ELR (cell line): ENCODE data around the gene FLNB.

Experiments
- DNase-seq: peaks from one replicate; pipeline ENCODE4 v3.0.0-alpha.2; 2015; ENCODE audit warnings: low read depth

FLNB gene

DNA sequence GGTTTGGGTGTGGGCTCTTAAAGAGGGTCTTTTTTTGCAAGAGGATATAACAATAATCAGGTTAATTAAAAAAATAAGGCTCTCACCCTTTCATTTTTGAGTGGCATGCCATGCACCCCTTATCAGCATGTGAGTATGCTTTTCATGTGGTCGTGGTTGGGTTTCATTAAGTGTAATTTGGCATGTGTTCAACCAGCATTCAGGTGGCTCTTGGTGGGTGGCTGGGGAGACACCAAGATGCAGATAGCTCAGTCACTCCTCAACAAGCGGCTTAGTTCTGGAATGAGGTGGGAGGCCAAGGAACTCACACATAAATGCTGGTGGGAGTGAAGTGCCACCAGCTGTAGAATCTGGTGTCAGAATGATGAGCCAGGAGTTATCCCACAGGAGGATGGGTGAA lies 66.8 kb downstream of the FLNB start:
- no peak for DNase-seq

GRCh38 chr3:58077596-58078285 lies 69.5 kb downstream of the FLNB start:
- no peak for DNase-seq

GRCh38 chr3:58078610-58079009 lies 70.4 kb downstream of the FLNB start:
- no peak for DNase-seq

GRCh38 chr3:58079773-58080172 lies 71.6 kb downstream of the FLNB start:
- DNase-seq: no peak

DNA sequence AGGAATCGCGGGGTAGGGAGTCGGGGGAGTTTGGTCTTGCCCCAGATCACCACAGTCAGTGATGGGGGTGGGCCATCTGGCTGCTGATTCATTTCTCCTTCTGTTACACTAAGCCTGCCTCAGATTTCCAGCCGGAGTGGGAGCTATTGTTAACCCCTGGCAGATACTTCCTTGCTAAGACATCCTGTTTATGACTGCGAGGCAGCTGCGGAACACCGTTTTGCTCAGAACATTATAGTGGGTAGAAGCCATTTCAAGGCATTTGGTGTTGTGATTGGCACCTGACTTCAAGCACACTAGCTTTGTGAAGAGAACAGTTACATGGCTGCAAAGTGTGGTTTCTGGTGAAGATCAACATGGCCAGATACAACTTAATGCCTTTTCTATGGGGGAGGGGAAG lies 73.8 kb downstream of the FLNB start:
- DNase-seq: peak; percentile 50

DNA sequence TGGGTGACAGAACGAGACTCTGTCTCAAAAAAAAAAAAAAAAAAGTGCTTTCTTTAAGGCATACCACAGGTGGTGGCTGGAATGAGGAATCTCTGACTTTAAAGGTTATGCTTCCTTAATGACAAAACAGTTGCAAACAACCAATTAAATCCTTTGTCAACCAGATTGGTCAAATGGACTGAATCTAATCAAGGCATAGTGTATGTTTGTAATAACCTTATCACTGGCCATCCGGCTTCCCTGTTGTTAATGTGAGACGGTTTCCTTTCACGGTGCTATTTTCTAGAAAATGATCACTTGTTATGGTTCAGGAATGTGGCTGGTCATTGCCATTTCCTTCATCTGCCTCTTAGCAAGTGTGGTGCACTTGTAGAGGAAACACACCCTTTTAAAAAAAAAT lies 75.9 kb downstream of the FLNB start:
- peak; percentile 29 for DNase-seq

DNA sequence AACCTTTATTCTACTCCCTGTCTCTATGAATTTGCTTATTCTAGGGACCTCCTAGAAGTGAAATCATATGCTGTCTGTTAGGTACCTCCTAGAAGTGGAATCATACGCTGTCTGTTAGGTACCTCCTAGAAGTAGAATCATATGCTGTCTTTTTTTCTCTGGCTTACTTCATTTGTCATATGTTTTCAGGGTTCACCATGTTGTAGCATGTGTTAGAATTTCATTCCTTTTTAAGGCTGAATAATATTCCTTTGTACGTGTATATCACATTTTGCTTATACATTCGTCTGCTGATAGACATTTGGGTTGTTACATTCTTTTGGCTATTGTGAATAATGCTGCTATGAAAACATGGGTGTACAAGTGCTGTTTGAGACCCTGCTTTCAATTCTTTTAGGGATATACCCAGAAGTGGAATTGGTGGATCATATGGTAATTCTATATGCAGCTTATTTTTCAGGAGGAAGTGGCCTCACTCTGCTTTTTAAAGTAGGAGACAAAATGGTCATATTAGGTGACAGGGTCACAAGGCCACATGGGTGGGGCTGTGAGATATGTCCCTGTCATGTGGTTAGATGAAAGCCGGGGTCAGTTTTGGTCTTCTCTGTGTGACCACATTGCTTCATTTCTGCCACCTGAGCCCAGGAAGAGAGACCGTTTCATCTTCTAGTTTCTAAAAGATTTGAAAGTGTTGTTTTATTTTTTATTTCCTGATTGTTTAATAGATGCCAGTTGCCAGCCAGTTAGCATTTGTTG lies 76.7 kb downstream of the FLNB start:
- DNase-seq: no peak

DNA sequence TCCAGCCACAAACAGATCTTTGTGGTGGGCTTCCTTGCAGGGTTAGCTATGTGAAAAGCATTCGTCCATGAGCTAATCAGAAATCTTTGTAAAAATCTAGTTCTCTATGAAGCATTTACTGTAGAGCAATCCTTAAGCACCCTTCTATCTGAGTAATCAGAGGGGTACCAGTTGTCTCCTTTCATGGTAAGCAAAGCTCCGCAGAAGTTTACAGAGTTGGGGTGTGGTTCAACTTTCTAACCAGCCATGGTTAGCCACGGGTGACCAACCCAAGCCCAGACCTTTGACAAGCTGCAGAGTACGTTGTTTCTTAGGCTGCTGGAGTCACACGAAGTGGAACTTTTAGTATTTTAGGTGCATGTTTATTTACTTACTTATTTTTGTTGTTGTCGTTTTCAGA lies 77.4 kb downstream of the FLNB start:
- DNase-seq: no peak

DNA sequence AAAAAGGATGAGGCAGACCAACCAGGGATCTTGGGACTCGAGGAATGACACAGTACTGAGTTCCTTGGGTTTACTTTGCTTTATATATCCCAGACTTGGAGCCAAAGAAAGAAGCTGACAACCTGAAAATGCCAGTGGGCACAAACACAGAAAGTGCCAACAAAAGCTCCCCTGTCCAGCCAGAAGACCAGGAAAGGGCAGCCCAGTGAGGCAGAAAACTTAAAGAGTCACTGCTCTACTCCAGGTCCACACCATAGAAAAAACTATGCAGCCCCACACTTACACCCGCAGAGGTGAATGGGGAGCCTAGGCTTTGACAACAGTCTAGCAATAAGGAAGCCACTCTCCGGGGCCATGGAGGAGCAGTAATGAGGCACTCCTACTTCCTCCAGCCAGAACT lies 80.3 kb downstream of the FLNB start:
- no peak for DNase-seq

GRCh38 chr3:58090351-58090750 lies 82.1 kb downstream of the FLNB start:
- DNase-seq: peak; percentile 74

DNA sequence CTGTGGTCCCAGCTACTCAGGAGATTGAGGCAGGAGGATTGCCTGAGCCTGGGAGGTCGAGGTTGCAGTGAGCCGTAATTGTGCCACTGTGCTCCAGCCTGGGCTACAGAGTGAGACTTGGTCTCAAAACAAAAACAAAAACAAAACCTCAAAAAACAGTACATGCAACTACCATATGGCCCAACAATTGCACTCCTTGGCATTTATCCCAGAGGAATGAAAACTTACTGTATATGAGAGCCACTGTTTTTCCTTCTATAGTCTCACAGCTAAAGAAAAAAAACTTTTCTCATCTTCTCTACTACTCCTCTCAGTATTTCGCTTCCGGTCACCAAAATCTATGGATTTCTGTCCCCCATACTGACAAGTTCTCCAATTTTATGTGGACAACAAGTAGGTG lies 84.3 kb downstream of the FLNB start:
- peak; percentile 12 for DNase-seq

GRCh38 chr3:58093574-58094195 lies 85.5 kb downstream of the FLNB start:
- peak; percentile 94 for DNase-seq

GRCh38 chr3:58094657-58095056 lies 86.4 kb downstream of the FLNB start:
- DNase-seq: no peak

GRCh38 chr3:58095603-58096138 lies 87.4 kb downstream of the FLNB start:
- DNase-seq: no peak

DNA sequence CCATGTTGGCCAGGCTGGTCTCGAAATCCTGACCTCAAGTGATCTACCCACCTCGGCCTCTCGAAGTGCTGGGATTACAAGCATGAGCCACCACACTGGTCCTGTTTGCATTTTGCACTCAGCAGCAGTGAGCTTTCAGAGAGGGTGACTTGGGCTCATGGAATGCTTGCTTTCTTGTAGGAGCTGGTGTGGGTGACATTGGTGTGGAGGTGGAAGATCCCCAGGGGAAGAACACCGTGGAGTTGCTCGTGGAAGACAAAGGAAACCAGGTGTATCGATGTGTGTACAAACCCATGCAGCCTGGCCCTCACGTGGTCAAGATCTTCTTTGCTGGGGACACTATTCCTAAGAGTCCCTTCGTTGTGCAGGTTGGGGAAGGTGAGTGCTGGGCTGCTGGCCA lies 90.3 kb downstream of the FLNB start:
- DNase-seq: no peak

DNA sequence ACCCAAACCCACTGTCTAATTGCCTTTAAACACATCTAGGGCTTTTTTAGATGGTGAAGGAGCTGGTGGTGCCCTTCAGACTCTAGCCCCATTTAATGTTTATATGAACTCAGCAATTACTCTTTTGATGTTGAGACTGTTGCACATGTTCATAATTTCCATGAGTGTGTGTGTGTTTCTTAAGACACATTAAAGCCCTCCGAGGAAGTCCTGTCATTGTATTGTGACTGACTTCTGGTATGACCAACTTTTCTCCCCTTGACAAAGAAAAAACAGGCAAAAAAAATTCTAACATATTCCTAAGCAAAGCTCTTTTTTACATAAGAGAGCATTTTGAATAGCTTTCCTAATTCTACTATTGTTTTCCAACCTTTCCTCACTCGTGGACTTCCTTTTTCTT lies 91.6 kb downstream of the FLNB start:
- DNase-seq: no peak

DNA sequence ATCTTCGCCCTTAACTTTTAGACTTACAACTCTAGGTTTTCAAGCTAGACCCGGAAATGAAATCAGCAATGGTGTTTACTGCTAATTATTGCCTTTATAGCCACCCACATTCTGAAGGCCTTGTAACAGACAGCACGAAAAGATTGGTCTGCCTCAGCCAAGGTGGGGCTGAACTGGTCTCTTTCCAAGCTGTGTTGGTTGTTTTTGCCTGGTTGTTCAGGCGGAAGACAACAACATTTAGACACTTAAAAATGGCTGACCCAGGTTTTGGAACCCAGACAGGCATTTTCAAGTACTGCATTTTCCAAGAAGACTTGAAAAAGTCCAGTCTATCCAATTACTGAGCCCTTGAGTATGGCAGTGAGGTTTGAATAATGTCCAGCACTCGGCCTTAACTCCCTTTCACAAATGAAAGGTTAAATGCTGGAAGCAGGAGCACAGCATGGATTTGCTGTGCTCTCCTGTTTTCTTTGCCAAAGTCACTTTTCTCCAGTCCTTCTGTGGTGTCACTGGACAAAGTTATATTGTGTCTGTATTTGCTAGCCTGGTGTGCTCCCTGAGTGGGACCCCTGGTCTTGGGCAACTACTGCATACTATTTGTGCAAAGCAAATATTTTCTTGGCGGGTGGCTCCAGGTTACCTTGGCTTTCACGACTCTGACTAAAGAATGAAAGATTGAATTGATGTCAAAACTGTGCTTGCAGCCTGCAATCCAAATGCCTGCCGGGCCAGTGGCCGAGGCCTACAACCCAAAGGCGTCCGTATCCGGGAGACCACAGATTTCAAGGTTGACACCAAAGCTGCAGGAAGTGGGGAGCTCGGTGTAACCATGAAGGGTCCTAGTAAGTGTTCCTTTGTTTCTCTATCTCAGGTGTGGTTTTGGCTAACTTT lies 93.5 kb downstream of the FLNB start:
- DNase-seq: no peak

DNA sequence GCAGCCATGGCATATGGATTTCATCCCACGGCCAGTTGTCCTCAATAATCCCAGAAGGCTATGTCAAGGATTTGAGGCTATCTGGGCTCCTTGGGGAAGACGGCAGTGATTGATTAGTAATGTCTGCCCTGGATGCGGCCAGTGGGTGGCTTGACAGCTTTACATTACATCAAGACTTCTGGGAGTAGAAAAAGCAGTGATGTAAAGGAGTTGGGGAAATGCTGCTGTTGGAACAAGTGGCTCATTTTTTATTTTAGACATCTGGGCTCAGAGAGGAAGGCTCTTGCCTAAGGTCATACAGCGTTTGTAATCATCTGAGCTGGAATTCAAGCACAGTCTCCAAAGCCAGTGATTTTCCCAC lies 94.1 kb downstream of the FLNB start:
- DNase-seq: no peak

GRCh38 chr3:58102976-58103451 lies 94.8 kb downstream of the FLNB start:
- DNase-seq: no peak

DNA sequence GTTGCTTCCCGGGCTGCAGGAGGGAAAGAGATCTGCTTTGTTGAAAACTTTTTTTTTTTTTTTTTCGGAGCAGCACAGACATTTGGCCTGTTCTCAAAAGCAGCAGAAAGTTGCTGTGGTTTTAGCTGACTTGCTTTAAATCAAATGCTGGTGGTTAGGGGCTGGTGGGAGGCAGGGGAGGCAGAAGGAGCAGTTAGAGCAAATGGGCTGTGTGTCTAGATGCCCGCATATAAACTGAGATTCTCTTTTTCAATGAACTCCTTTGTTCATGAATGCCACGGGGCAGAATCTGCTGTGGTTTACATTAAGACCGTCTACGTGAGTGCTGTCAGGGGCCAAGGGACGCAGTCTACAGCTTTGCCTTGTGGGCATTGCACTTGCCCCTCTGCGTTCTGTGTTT lies 95.9 kb downstream of the FLNB start:
- no peak for DNase-seq

- DNase-seq: no peak
Measured at GRCh38 chr3:58104712-58105111, 96.5 kb downstream of the FLNB start.

DNA sequence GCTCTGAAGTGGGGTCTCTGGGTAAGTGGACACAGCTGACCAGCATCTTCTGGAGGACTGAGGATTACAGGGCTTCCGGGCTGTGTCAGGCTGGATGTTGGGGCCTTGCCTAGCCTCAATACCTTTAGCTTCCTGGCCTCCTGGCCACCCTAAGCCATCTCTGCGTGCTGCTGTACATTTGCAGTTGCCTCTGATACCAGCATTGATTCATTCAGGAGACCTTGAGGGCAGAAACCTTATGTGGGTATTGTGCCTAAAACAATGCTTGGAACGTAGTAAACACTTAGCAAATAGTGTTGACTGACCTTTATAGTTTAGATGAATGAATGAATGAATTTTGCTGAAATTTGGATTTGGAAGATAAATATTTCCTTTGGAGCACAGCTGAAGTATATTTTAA lies 97.0 kb downstream of the FLNB start:
- no peak for DNase-seq
